Measurements from ENCODE around the gene CARD11. TPM values are rescaled to one million over a fixed set of nuclear protein-coding genes. Genes with fewer than 3 reads are reported as not detected.

CARD11 gene
- total RNA-seq, 1 donor = not detected

DNA sequence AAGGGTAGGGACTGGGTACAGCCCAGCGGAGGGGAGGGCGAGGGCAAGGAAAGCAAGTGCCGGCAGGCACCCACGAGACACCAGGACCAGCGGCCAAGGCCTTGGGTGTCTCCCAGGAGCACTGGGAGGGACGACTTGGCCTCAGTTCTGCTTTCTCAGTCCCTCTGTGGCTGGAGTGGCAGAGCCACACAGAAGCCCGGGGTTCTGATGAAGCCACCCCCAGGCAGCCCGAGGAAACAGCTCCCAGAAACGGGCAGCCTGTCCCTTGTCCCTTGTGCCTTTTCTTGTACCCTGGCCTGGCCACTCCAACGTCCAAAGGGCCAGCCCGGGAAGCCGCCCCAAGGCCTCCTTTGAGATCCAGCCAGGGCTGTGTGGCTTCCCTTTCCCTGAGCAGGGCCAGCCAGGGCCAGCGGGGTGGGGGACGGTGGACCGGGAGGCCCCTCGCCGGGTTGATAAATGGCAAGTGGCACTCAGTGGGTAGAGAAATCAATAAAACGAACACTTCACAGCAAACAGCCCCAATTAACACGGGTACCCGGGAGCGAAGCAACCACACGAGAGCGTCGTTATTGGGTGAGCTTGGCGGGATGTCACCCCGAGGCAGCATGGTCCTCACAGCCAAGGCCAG, 129.8 kb downstream of the CARD11 start:
- H3K4me3 ChIP-seq (ENCODE audit: low read depth, low read length) = no peak overlapping the region
- TF ChIP-seq, protein P1, sequence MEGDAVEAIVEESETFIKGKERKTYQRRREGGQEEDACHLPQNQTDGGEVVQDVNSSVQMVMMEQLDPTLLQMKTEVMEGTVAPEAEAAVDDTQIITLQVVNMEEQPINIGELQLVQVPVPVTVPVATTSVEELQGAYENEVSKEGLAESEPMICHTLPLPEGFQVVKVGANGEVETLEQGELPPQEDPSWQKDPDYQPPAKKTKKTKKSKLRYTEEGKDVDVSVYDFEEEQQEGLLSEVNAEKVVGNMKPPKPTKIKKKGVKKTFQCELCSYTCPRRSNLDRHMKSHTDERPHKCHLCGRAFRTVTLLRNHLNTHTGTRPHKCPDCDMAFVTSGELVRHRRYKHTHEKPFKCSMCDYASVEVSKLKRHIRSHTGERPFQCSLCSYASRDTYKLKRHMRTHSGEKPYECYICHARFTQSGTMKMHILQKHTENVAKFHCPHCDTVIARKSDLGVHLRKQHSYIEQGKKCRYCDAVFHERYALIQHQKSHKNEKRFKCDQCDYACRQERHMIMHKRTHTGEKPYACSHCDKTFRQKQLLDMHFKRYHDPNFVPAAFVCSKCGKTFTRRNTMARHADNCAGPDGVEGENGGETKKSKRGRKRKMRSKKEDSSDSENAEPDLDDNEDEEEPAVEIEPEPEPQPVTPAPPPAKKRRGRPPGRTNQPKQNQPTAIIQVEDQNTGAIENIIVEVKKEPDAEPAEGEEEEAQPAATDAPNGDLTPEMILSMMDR (IDR thresholded peaks at IDR 0.05; ENCODE audit: insufficient read depth, low read depth, low read length) = no peak
- no peak for DNase-seq (ENCODE audit: low read depth)

DNA sequence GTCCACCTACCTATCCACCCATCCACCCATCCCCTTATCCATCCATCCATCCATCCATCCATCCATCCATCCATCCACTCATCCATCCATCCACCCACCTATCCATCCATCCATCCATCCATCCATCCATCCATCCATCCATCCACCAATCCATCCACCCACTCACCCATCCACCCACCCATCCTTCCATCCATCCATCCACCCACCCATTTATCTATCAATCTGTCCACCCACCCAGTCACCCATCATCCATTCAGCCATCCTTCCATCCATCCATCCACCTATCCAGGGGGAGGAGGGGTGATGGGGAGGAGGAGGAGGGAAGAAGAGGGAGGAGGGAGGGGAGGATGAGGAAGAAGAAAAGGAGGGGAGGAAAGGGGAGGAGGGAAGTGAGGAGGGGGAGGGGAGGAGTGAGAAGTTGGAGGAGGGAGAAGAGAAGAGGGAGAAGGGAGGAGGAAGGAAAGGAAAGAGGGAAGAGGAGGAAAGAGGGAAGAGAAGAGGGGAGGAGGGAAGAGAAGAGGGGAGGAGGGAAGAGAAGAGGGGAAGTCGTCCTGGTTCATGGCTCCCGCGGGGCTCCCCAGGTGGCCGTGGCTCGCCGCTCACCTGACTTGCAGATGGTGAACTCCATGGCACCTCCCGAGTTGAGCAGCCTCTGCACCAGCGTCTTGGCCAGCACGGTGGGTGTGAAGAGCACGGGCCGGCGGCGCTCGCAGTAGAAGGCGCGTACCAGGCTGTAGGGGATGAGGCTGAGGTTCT, 130.8 kb downstream of the CARD11 start:
- TF ChIP-seq, protein P1 (IDR thresholded peaks at IDR 0.05; ENCODE audit: insufficient read depth, low read depth, low read length) = no peak
- DNase-seq (ENCODE audit: low read depth) = no peak
- no peak overlapping the region for H3K4me3 ChIP-seq (ENCODE audit: low read depth, low read length)

GRCh38 chr7:2911466-2911865, 132.2 kb downstream of the CARD11 start:
- TF ChIP-seq, protein P1 (IDR thresholded peaks at IDR 0.05; ENCODE audit: insufficient read depth, low read depth, low read length) = no peak
- DNase-seq (ENCODE audit: low read depth) = no peak

DNA sequence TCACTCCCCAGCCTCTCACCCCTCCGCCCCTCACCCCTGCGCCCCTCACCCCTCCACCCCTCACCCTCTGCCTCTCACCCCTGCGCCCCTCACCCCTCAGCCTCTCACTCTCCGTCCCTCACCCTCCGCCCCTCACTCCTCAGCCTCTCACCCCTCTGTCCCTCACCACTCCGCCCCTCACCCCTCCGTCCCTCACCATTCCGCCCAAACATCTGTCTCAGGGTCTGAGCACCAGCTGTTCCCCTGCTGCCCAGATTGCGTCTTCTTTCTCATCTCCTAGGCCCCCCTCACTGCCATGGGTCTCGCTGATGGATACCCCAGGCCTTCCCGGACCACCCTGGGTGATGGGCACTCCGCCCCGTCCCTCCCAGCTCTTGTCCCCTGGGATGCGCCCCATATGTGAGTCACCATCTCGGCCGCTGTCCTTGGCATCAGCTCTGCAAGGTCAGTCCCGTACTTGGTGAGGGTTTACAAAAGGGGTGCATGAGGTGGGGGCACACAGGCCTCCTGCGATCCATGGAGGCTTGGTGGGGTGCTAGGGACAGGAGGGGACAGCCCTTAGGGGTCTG, 134.1 kb downstream of the CARD11 start:
- no peak overlapping the region for H3K4me3 ChIP-seq (ENCODE audit: low read depth, low read length)

More at GRCh38 chr7:2911466-2911865, 132.2 kb downstream of the CARD11 start:
- no peak overlapping the region for H3K4me3 ChIP-seq (ENCODE audit: low read depth, low read length)

DNA sequence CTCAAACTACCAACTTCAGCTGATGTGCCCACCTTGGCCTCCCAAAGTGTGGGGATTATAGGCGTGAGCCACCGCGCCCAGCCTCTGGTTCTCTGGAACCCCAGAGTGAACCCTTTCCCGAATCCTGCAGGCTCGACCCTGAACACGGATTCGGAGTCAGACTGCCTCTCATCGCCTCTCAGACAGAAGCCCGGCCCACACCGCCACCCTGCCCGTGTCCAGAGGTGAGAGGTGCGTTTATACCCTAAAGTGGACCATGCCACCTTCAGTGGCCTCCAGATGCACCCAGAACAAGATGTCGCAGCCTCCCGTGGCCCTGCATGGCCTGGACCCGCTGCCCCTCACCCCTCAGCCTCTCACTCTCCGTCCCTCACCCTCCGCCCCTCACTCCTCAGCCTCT, 134.6 kb downstream of the CARD11 start:
- TF ChIP-seq, protein P1 (IDR thresholded peaks at IDR 0.05; ENCODE audit: insufficient read depth, low read depth, low read length) = no peak
- H3K4me3 ChIP-seq (ENCODE audit: low read depth, low read length) = no peak overlapping the region
- DNase-seq (ENCODE audit: low read depth) = no peak

More for the DNA sequence above, 134.1 kb downstream of the CARD11 start:
- no peak for DNase-seq (ENCODE audit: low read depth)
- TF ChIP-seq, protein P1 (IDR thresholded peaks at IDR 0.05; ENCODE audit: insufficient read depth, low read depth, low read length) = no peak

- DNase-seq (ENCODE audit: low read depth) = no peak
- no peak overlapping the region for H3K4me3 ChIP-seq (ENCODE audit: low read depth, low read length)
- TF ChIP-seq, protein P1 (IDR thresholded peaks at IDR 0.05; ENCODE audit: insufficient read depth, low read depth, low read length) = no peak
Measured at GRCh38 chr7:2908103-2908683, 135.5 kb downstream of the CARD11 start.
